ENCODE measurements around the gene CPE. TPM values are rescaled to one million over a fixed set of nuclear protein-coding genes. Genes with fewer than 3 reads are reported as not detected.

Gene CPE
- not detected in 2 replicates for total RNA-seq (2013; cell fraction: nucleolus; rRNA removed)
- not detected in 2 replicates for total RNA-seq (2014; rRNA removed)
- not detected in 2 replicates for total RNA-seq (2014; rRNA removed; fragmentation: Illumina TruSeq; extraction: Trizol)
- total RNA-seq (2021) = not detected in 2 replicates
- not detected for polyA plus RNA-seq (2011; ENCODE audit: low read depth)
- polyA plus RNA-seq (2011; rRNA removed) = not detected in 2 replicates
- not detected in 2 replicates for polyA plus RNA-seq (2011; cell fraction: cytosol; rRNA removed)
- polyA plus RNA-seq (2011; cell fraction: nucleus; rRNA removed) = not detected in 2 replicates
- polyA plus RNA-seq (2012) = 0.06 TPM in 1 of 2 replicates, not detected in the other
- not detected in 2 replicates for polyA plus RNA-seq (2014; fragmentation: Illumina TruSeq; extraction: Trizol)
- polyA plus RNA-seq (2014; fragmentation: Nextera tagmentation; extraction: Ambion mirVana) = under 1 TPM in 1 of 2 experiments, not detected in 1; 0.05 TPM
- not detected in 2 replicates for polyA plus RNA-seq (2014; rRNA removed)
- under 1 TPM in 1 of 2 experiments, not detected in 1; 0.14 TPM for polyA plus RNA-seq (2016; fragmentation: Nextera tagmentation; extraction: Ambion mirVana)
- 0.05 TPM in 1 of 2 replicates, not detected in the other for polyA minus RNA-seq (2011; rRNA and poly(A)+ RNA removed)
- not detected in 2 replicates for polyA minus RNA-seq (2011; cell fraction: cytosol; rRNA and poly(A)+ RNA removed)
- polyA minus RNA-seq (2011; cell fraction: nucleus; rRNA and poly(A)+ RNA removed) = not detected in 2 replicates
- percentile 11 among the genes with signal in this experiment for Bru-seq, nascent RNA
- BruChase-seq, experiment 1, labeled RNA remaining after a 6-hour chase = percentile 12 among the genes with signal in this experiment
- BruChase-seq, experiment 2, labeled RNA remaining after a 2-hour chase = percentile 15 among the genes with signal in this experiment
- long read RNA-seq, experiment 1 = 0 reads
- long read RNA-seq, experiment 2 = 0 reads

GRCh38 chr4:165378745-165379677 lies at the start of gene CPE:
Gene CPE, plus strand, starts transcription at chr4:165379008. Its CDS starts 214 bp downstream, at chr4:165379222.
- Histone ChIP-seq H3K27ac (ENCODE audit: control insufficient read depth, insufficient read depth) (no peak within 1 kb of the TSS), H3K4me3 (no peak within 1 kb of the TSS), H3K4me2 (ENCODE audit: control insufficient read depth, insufficient read depth) (no peak within 1 kb of the TSS), H3K9me3 (replicated peaks; ENCODE audit: control insufficient read depth, insufficient read depth, low read length) (no peaks in the 10 kb centered on the region), H3K27me3 (replicated peaks in 1 of 2; ENCODE audit: control insufficient read depth in 2 of 2, insufficient read depth in 2 of 2, low read length in 1 of 2) (peaks cover 0 to 19% of the 10 kb centered on the region in 2 experiments), H3K9ac (ENCODE audit: control insufficient read depth, insufficient read depth, low read length) (no peak within 1 kb of the TSS), H3K79me2 (ENCODE audit: control insufficient read depth, insufficient read depth, low read length) (no peaks in the 10 kb centered on the region), H3K4me1 (ENCODE audit: control insufficient read depth, insufficient read depth, low read length) (no peaks in the 10 kb centered on the region), H4K20me1 (ENCODE audit: control insufficient read depth, insufficient read depth) (no peaks in the 10 kb centered on the region), H3K36me3 (ENCODE audit: control insufficient read depth in 2 of 2, insufficient read depth in 2 of 2, low read length in 1 of 2) (no peaks in the 10 kb centered on the region), H2AFZ (ENCODE audit: control insufficient read depth, low read depth, low read length) (no peak within 1 kb of the TSS)
- RAD21 ChIA-PET (ENCODE audit: unreplicated experiment) = no interaction called here
- CTCF ChIA-PET = no interaction called here
- no peak for FAIRE-seq
- DNase-seq (ENCODE audit: low read depth, low spot score) = no peak
- 13% methylated on average over 80 of the region's 82 CpGs for WGBS (ENCODE audit: insufficient coverage, insufficient replicate concordance, low lambda C conversion rate, missing lambda C conversion rate)
- intact Hi-C loops (cut with micrococcal nuclease; ENCODE audit: unreplicated experiment) (no loop called here), in situ Hi-C loops (cut with MboI) (no loop called here)
- POLR2A ChIA-PET = no interaction called here
- SMC1A ChIA-PET (ENCODE audit: uncharacterized antibody, unreplicated experiment) = no interaction called here
- peak; percentile 94 for TF ChIP-seq SUZ12 (IDR thresholded peaks at IDR 0.05; ENCODE audit: unreplicated experiment)
- TF ChIP-seq MAX (IDR thresholded peaks at IDR 0.05; ENCODE audit: low read depth, low read length) = no peak
- TF ChIP-seq CTCF (IDR thresholded peaks at IDR 0.05 in 2 of 3, conservative IDR thresholded peaks at IDR 0.05 in 1 of 3; ENCODE audit: control insufficient read depth in 2 of 3, extremely low read depth in 1 of 3, insufficient read depth in 1 of 3, low read depth in 3 of 3, low read length in 3 of 3) = peak in 1 of 3 experiments; percentile 23; a peak in 1 of 6 replicates
- TF ChIP-seq FOXK2 (IDR thresholded peaks at IDR 0.05) = 0 out of 2 replicates have a peak, but pooled peaks have one; percentile 20
- TF ChIP-seq ELK1 (IDR thresholded peaks at IDR 0.05; ENCODE audit: low read depth, low read length) = no peak
- peak; percentile 92 for ATAC-seq
- BruUV-seq (replicated peaks) = no TSS peak

Data from GM12878 (cell line).